HepG2 (cell line): Measurements from ENCODE around the gene MTSS2. TPM values are rescaled to one million over a fixed set of nuclear protein-coding genes. Genes with fewer than 3 reads are reported as not detected.

ENCODE experiments used
- ARHGAP35 ChIP-seq: sonication (generic); formaldehyde crosslinking; IDR thresholded peaks from 2 replicates; pipeline ENCODE4 v1.9.0; 2022; ENCODE audit warnings: mild to moderate bottlenecking, inconsistent platforms, moderate library complexity, missing genetic modification reagents, borderline replicate concordance
- ATF6 ChIP-seq: sonication (generic); formaldehyde crosslinking; conservative IDR thresholded peaks from 2 replicates; pipeline ENCODE4 v1.4.0; 2020; ENCODE audit warnings: missing genetic modification reagents
- CTCF ChIP-seq: sonication (generic); formaldehyde crosslinking; IDR thresholded peaks from 2 replicates; pipeline ENCODE4 v1.5.0; 2020; ENCODE audit warnings: mild to moderate bottlenecking, missing genetic modification reagents, moderate library complexity
- GZF1 ChIP-seq: sonication (generic); formaldehyde crosslinking; IDR thresholded peaks from 2 replicates; pipeline ENCODE4 v1.5.1; 2020; ENCODE audit warnings: mild to moderate bottlenecking, missing genetic modification reagents
- KAT8 ChIP-seq: IDR thresholded peaks from 2 replicates; pipeline ENCODE4 v1.6.1; 2016; ENCODE audit warnings: missing genetic modification reagents, missing compliant biosample characterization
- KLF12 ChIP-seq: sonication (generic); formaldehyde crosslinking; IDR thresholded peaks from 2 replicates; pipeline ENCODE4 v1.4.0; 2020; ENCODE audit warnings: missing genetic modification reagents, borderline replicate concordance
- KLF13 ChIP-seq: sonication (generic); formaldehyde crosslinking; IDR thresholded peaks from 2 replicates; pipeline ENCODE4 v1.4.0; 2020; ENCODE audit warnings: mild to moderate bottlenecking, missing genetic modification reagents
- NFE2L2 ChIP-seq: fragments of 150-350 bp; IDR thresholded peaks from 2 replicates; pipeline ENCODE4 v1.6.1; 2014; ENCODE audit warnings: low read length
- PBX3 ChIP-seq: sonication (generic); formaldehyde crosslinking; IDR thresholded peaks from 2 replicates; pipeline ENCODE4 v1.8.1; 2023; ENCODE audit warnings: missing genetic modification reagents, inconsistent platforms, borderline replicate concordance
- SP2 ChIP-seq: sonication (generic); formaldehyde crosslinking; IDR thresholded peaks from 2 replicates; pipeline ENCODE4 v1.5.1; 2020; ENCODE audit warnings: mild to moderate bottlenecking, missing genetic modification reagents
- TMF1 ChIP-seq: sonication (generic); formaldehyde crosslinking; IDR thresholded peaks from 2 replicates; pipeline ENCODE4 v1.8.1; 2022; ENCODE audit warnings: low read depth, missing genetic modification reagents
- ZBTB10 ChIP-seq: sonication (generic); formaldehyde crosslinking; IDR thresholded peaks from 2 replicates; pipeline ENCODE4 v1.4.0; 2020; ENCODE audit warnings: missing genetic modification reagents, borderline replicate concordance
- ZFP91 ChIP-seq: sonication (generic); formaldehyde crosslinking; IDR thresholded peaks from 2 replicates; pipeline ENCODE4 v1.9.0; 2022; ENCODE audit warnings: missing genetic modification reagents, mild to moderate bottlenecking, borderline replicate concordance
- ZFX ChIP-seq: sonication (generic); formaldehyde crosslinking; IDR thresholded peaks from 2 replicates; pipeline ENCODE4 v1.4.0; 2020; ENCODE audit warnings: mild to moderate bottlenecking, low read depth, missing genetic modification reagents, moderate library complexity
- ZNF10 ChIP-seq: sonication (generic); formaldehyde crosslinking; IDR thresholded peaks from 2 replicates; pipeline ENCODE4 v1.4.0; 2020; ENCODE audit warnings: mild to moderate bottlenecking, low read depth, missing genetic modification reagents, borderline replicate concordance
- ZNF546 ChIP-seq: sonication (generic); formaldehyde crosslinking; conservative IDR thresholded peaks from 2 replicates; pipeline ENCODE4 v1.8.1; 2023; ENCODE audit warnings: mild to moderate bottlenecking, missing genetic modification reagents
- ZNF567 ChIP-seq: sonication (generic); formaldehyde crosslinking; IDR thresholded peaks from 2 replicates; pipeline ENCODE4 v1.8.1; 2023; ENCODE audit warnings: mild to moderate bottlenecking, missing genetic modification reagents, borderline replicate concordance
- ZNF576 ChIP-seq: sonication (generic); formaldehyde crosslinking; IDR thresholded peaks from 2 replicates; pipeline ENCODE4 v1.4.0; 2020; ENCODE audit warnings: mild to moderate bottlenecking, missing genetic modification reagents
- ZNF619 ChIP-seq: sonication (generic); formaldehyde crosslinking; IDR thresholded peaks from 2 replicates; pipeline ENCODE4 v1.4.0; 2020; ENCODE audit warnings: mild to moderate bottlenecking, missing genetic modification reagents
- ZSCAN30 ChIP-seq: sonication (generic); formaldehyde crosslinking; IDR thresholded peaks from 2 replicates; pipeline ENCODE4 v1.5.0; 2020; ENCODE audit warnings: mild to moderate bottlenecking, missing genetic modification reagents
- polyA plus RNA-seq, 8 experiments: library from polyadenylated mRNA; depleted of rRNA in 3 of 8; stranded (reverse) in 7 of 8; unstranded in 1 of 8; fragments of >200 nt; fragmentation: Illumina TruSeq in 4 of 8; extraction: Trizol in 4 of 8; gene quantifications; 2 replicates each; pipeline versions ENCODE4 v1.2.1 to v1.2.3, GENCODE V29; 2011 to 2016; ENCODE audit warnings: low read depth in 4 of 8, missing spikeins in 1 of 8, mixed read lengths in 1 of 8; ENCODE audit not compliant: insufficient read depth in 1 of 8
- total RNA-seq, 5 experiments: library from RNA; depleted of rRNA; stranded (reverse); fragments of >200 nt; fragmentation: Illumina TruSeq; extraction: Trizol; gene quantifications; 2 replicates each; pipeline ENCODE4 v1.2.3, GENCODE V29; 2016; ENCODE audit warnings: low read depth in 1 of 5

The MTSS2 gene
- total and polyA plus RNA-seq, 2 of the 13 experiments (the other 11 are each of a cell fraction or from before 2014, with no cell fraction given): 132 to 242 TPM

GRCh38 chr16:70723740-70724145 is 37.9 kb upstream of the MTSS2 start (continued):
- TF ChIP-seq ZNF567 (CRISPR knock-in tag) (peak; percentile 9; the same call in 1 of the 2 replicates), TMF1 (no peak), PBX3 (CRISPR knock-in tag) (no peak), ZNF619 (CRISPR knock-in tag) (0 out of 2 replicates have a peak, but pooled peaks have one; percentile 31), KAT8 (CRISPR knock-in tag) (no peak), ZNF10 (0 out of 2 replicates have a peak, but pooled peaks have one; percentile 83), ATF6 (no peak), ZNF576 (CRISPR knock-in tag) (peak; percentile 41; the same call in 1 of the 2 replicates), ZFP91 (CRISPR knock-in tag) (peak; percentile 11; the same call in 1 of the 2 replicates), NFE2L2 (no peak), ZNF546 (CRISPR knock-in tag) (no peak; the same call in 1 of the 2 replicates), ARHGAP35 (no peak), SP2 (CRISPR knock-in tag) (no peak), ZSCAN30 (CRISPR knock-in tag) (no peak), GZF1 (no peak), KLF13 (CRISPR knock-in tag) (no peak), ZFX (CRISPR knock-in tag) (no peak), CTCF (CRISPR knock-in tag) (0 out of 2 replicates have a peak, but pooled peaks have one; percentile 8), KLF12 (CRISPR knock-in tag) (no peak), ZBTB10 (CRISPR knock-in tag) (peak; percentile 23; the same call in 1 of the 2 replicates)
